H9 (cell line): ENCODE results near the gene TENM4. TPM values are rescaled to one million over a fixed set of nuclear protein-coding genes. Genes with fewer than 3 reads are reported as not detected.

Experiments used
- DNase-seq: peaks from one replicate; pipeline ENCODE4 v3.0.0-alpha.2; 2017
- H2AFZ ChIP-seq: one replicate; pipeline ENCODE4 v1.6.1; 2013; ENCODE audit warnings: mild to moderate bottlenecking, low read length, control low read depth, moderate library complexity
- H2AK5ac ChIP-seq: 2 replicates; pipeline ENCODE4 v1.6.1; 2013; ENCODE audit warnings: low read length, control low read depth, mixed read lengths; ENCODE audit not compliant: insufficient read length
- H2BK120ac ChIP-seq: one replicate; pipeline ENCODE4 v1.6.1; 2013; ENCODE audit warnings: low read depth, mild to moderate bottlenecking, low read length, control low read depth, inconsistent platforms; ENCODE audit not compliant: poor library complexity, severe bottlenecking
- H2BK12ac ChIP-seq: 2 replicates; pipeline ENCODE4 v1.6.1; 2013; ENCODE audit warnings: low read length, control low read depth, mixed read lengths, low read depth; ENCODE audit not compliant: insufficient read length
- H2BK15ac ChIP-seq: 2 replicates; pipeline ENCODE4 v1.6.1; 2013; ENCODE audit warnings: low read depth, low read length, control low read depth
- H2BK20ac ChIP-seq: one replicate; pipeline ENCODE4 v1.6.1; 2013; ENCODE audit warnings: low read depth, mild to moderate bottlenecking, low read length, control low read depth, inconsistent platforms; ENCODE audit not compliant: poor library complexity, severe bottlenecking
- H2BK5ac ChIP-seq: 2 replicates; pipeline ENCODE4 v1.6.1; 2013; ENCODE audit warnings: low read length, control low read depth, mixed read lengths; ENCODE audit not compliant: insufficient read length
- H3K14ac ChIP-seq: 2 replicates; pipeline ENCODE4 v1.6.1; 2013; ENCODE audit warnings: low read length, control low read depth; ENCODE audit not compliant: insufficient read depth
- H3K18ac ChIP-seq: 2 replicates; pipeline ENCODE4 v1.6.1; 2013; ENCODE audit warnings: low read depth, mild to moderate bottlenecking, mixed read lengths, low read length, control low read depth; ENCODE audit not compliant: insufficient read length
- H3K23ac ChIP-seq: 2 replicates; pipeline ENCODE4 v1.6.1; 2013; ENCODE audit warnings: low read length, control low read depth, mixed read lengths, low read depth; ENCODE audit not compliant: insufficient read length
- H3K23me2 ChIP-seq: 2 replicates; pipeline ENCODE4 v1.6.1; 2013; ENCODE audit warnings: low read depth, mild to moderate bottlenecking, mixed read lengths, low read length, control low read depth; ENCODE audit not compliant: insufficient read length, poor library complexity, severe bottlenecking
- H3K27ac ChIP-seq: 2 replicates; pipeline ENCODE4 v1.5.1; 2013; ENCODE audit warnings: low read length, control low read depth, mixed read lengths, low read depth; ENCODE audit not compliant: insufficient read length
- H3K27me3 ChIP-seq: 2 replicates; pipeline ENCODE4 v1.6.1; 2013; ENCODE audit warnings: low read length, control low read depth, inconsistent platforms; ENCODE audit not compliant: insufficient read depth
- H3K4ac ChIP-seq: 2 replicates; pipeline ENCODE4 v1.6.1; 2013; ENCODE audit warnings: low read depth, mild to moderate bottlenecking, control low read depth, inconsistent platforms, low read length, moderate library complexity
- H3K4me1 ChIP-seq: 2 replicates; pipeline ENCODE4 v1.6.1; 2013; ENCODE audit warnings: low read length, control low read depth, inconsistent platforms; ENCODE audit not compliant: insufficient read depth
- H3K4me2 ChIP-seq: 2 replicates; pipeline ENCODE4 v1.6.1; 2013; ENCODE audit warnings: low read length, control low read depth, mixed read lengths; ENCODE audit not compliant: insufficient read length, insufficient read depth
- H3K56ac ChIP-seq: 2 replicates; pipeline ENCODE4 v1.6.1; 2013; ENCODE audit warnings: low read depth, mild to moderate bottlenecking, mixed read lengths, low read length, control low read depth; ENCODE audit not compliant: insufficient read length
- H3K79me1 ChIP-seq: 2 replicates; pipeline ENCODE4 v1.6.1; 2013; ENCODE audit warnings: low read depth, mild to moderate bottlenecking, moderate library complexity, low read length, control low read depth, inconsistent platforms; ENCODE audit not compliant: insufficient read depth, poor library complexity, severe bottlenecking
- H3K79me2 ChIP-seq: 2 replicates; pipeline ENCODE4 v1.6.1; 2013; ENCODE audit warnings: low read length, control low read depth, inconsistent platforms; ENCODE audit not compliant: insufficient read depth
- H3K9ac ChIP-seq: 2 replicates; pipeline ENCODE4 v1.6.1; 2013; ENCODE audit warnings: low read length, control low read depth, mixed read lengths; ENCODE audit not compliant: insufficient read length; ENCODE audit errors: extremely low read depth
- H3K9me3 ChIP-seq: one replicate; pipeline ENCODE4 v1.6.1; 2013; ENCODE audit warnings: low read depth, low read length, inconsistent platforms; ENCODE audit not compliant: control insufficient read depth
- H3T11ph ChIP-seq: one replicate; pipeline ENCODE4 v1.6.1; 2013; ENCODE audit warnings: mild to moderate bottlenecking, low read length, control low read depth, inconsistent platforms
- H4K20me1 ChIP-seq: one replicate; pipeline ENCODE4 v1.6.1; 2013; ENCODE audit not compliant: control insufficient read depth, insufficient read length, insufficient read depth
- H4K5ac ChIP-seq: 2 replicates; pipeline ENCODE4 v1.6.1; 2013; ENCODE audit warnings: low read depth, mild to moderate bottlenecking, mixed read lengths, low read length, control low read depth; ENCODE audit not compliant: insufficient read length
- H4K8ac ChIP-seq: replicated peaks from 2 replicates; pipeline ENCODE4 v1.6.1; 2013; ENCODE audit warnings: low read length, control low read depth, mixed read lengths, low read depth; ENCODE audit not compliant: insufficient read length
- H4K91ac ChIP-seq: 2 replicates; pipeline ENCODE4 v1.6.1; 2013; ENCODE audit warnings: low read depth, mild to moderate bottlenecking, moderate library complexity, mixed read lengths, low read length, control low read depth; ENCODE audit not compliant: insufficient read length
- H3K27ac Mint-ChIP-seq, 3 experiments: 2 replicates in 2 of 3; 3 replicates in 1 of 3; pipeline ENCODE4 v1.8.0; 2020 to 2021; ENCODE audit warnings: mixed read lengths in 3 of 3, mild to moderate bottlenecking in 1 of 3, moderate library complexity in 1 of 3
- H3K27me3 Mint-ChIP-seq: 2 replicates; pipeline ENCODE4 v1.8.0; 2021; ENCODE audit warnings: low read depth, mild to moderate bottlenecking, moderate library complexity, mixed read lengths
- H3K36me3 Mint-ChIP-seq, 3 experiments: 2 replicates in 2 of 3; 3 replicates in 1 of 3; pipeline ENCODE4 v1.8.0; 2020 to 2021; ENCODE audit warnings: low read depth in 3 of 3, mixed read lengths in 3 of 3; ENCODE audit not compliant: insufficient read depth in 1 of 3
- H3K4me1 Mint-ChIP-seq, 2 experiments: 2 replicates each; pipeline ENCODE4 v1.8.0; 2020; ENCODE audit warnings: mixed read lengths in 2 of 2
- H3K4me3 Mint-ChIP-seq, 2 experiments: 2 replicates in 1 of 2; 3 replicates in 1 of 2; pipeline ENCODE4 v1.8.0; 2020 to 2021; ENCODE audit warnings: mild to moderate bottlenecking in 2 of 2, mixed read lengths in 2 of 2, moderate library complexity in 1 of 2
- H3K9me3 Mint-ChIP-seq, 2 experiments: 2 replicates in 1 of 2; 3 replicates in 1 of 2; pipeline ENCODE4 v1.8.0; 2020; ENCODE audit warnings: mild to moderate bottlenecking in 2 of 2, mixed read lengths in 2 of 2, moderate library complexity in 1 of 2
- WGBS: extraction: QIAGEN DNeasy Blood & Tissue Kit; methylation state at CpG from one replicate; pipeline ENCODE4 v1.1.7; 2013; ENCODE audit warnings: missing lambda C conversion rate, low lambda C conversion rate, mixed read lengths; ENCODE audit not compliant: insufficient read length; ENCODE audit errors: extremely low coverage; 5-methylcytosine and 5-hydroxymethylcytosine counted together
- total RNA-seq: library from RNA; stranded (reverse); gene quantifications from 2 replicates; pipeline ENCODE4 v1.2.1, GENCODE V29; 2021
- TF ChIP-seq, protein P1 (sequence below): fragments of 200-600 bp; sonication (generic); conservative IDR thresholded peaks from 3 replicates; pipeline ENCODE4 v1.8.0; 2021; ENCODE audit warnings: antibody characterized with exemption, mild to moderate bottlenecking

Gene TENM4
- total RNA-seq, 1 experiment from 2014 or later: 4.6 TPM

DNA sequence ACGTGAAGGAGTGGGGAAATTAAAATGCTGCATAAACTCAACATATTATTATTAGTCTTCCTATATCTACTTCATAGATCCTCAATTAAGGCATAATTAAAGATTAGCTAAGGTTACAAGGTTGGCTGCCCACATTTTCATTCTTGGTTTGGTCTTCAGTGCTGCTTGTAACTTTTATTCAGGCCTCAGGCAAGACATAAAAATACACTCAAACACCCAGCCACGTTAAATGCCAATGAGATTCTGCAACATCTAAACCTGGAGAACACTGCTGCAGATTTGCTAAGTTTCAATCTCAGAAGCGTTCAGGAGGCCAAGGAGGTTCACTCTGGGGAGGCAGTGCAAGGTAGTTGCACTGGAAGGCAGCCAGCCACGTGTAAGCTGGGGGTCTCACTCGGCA is 507.5 kb downstream of the TENM4 start:
- H3K23ac ChIP-seq: no peak overlapping the region
- H3K14ac ChIP-seq: no peak overlapping the region
- Mint-ChIP-seq H3K36me3 (peaks cover 4 to 15% (median 6%) of the 10 kb centered on the region in 3 experiments; a peak in 6 of 7 replicates), H3K4me3 (no peak overlapping the region), H3K4me1 (peaks cover 41 to 45% of the 10 kb centered on the region in 2 experiments), H3K27me3 (peaks cover 77% of the 10 kb centered on the region), H3K9me3 (peaks cover 11 to 12% of the 10 kb centered on the region in 2 experiments), H3K27ac (no peak overlapping the region)
- H2BK120ac ChIP-seq: no peak overlapping the region
- H2BK12ac ChIP-seq: no peak overlapping the region
- no peak for DNase-seq
- H3K4ac ChIP-seq: no peak overlapping the region
- H3T11ph ChIP-seq: no peak overlapping the region
- no peak overlapping the region for H3K9ac ChIP-seq
- no peaks in the 10 kb centered on the region for H3K79me2 ChIP-seq
- peaks cover 31% of the 10 kb centered on the region; the same call in 1 of the 2 replicates for H3K27me3 ChIP-seq
- H2AK5ac ChIP-seq: no peak overlapping the region
- H4K91ac ChIP-seq: no peak overlapping the region
- H2AFZ ChIP-seq: no peak overlapping the region
- no peak overlapping the region for H2BK15ac ChIP-seq
- peaks cover 8% of the 10 kb centered on the region; the same call in 1 of the 2 replicates for H3K4me1 ChIP-seq
- no peak overlapping the region for H2BK20ac ChIP-seq
- H4K8ac ChIP-seq: no peak overlapping the region
- H4K20me1 ChIP-seq: no peaks in the 10 kb centered on the region
- H3K9me3 ChIP-seq: no peaks in the 10 kb centered on the region
- no peak overlapping the region for H4K5ac ChIP-seq
- H3K27ac ChIP-seq: no peak overlapping the region
- TF ChIP-seq, protein P1, sequence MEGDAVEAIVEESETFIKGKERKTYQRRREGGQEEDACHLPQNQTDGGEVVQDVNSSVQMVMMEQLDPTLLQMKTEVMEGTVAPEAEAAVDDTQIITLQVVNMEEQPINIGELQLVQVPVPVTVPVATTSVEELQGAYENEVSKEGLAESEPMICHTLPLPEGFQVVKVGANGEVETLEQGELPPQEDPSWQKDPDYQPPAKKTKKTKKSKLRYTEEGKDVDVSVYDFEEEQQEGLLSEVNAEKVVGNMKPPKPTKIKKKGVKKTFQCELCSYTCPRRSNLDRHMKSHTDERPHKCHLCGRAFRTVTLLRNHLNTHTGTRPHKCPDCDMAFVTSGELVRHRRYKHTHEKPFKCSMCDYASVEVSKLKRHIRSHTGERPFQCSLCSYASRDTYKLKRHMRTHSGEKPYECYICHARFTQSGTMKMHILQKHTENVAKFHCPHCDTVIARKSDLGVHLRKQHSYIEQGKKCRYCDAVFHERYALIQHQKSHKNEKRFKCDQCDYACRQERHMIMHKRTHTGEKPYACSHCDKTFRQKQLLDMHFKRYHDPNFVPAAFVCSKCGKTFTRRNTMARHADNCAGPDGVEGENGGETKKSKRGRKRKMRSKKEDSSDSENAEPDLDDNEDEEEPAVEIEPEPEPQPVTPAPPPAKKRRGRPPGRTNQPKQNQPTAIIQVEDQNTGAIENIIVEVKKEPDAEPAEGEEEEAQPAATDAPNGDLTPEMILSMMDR: no peak
- H3K18ac ChIP-seq: no peak overlapping the region
- WGBS: no CpG with 5 or more reads among the region's 5 CpGs
- no peaks in the 10 kb centered on the region for H3K79me1 ChIP-seq
- H3K56ac ChIP-seq: no peak overlapping the region
- no peak overlapping the region for H3K4me2 ChIP-seq
- H3K23me2 ChIP-seq: no peaks in the 10 kb centered on the region
- H2BK5ac ChIP-seq: no peak overlapping the region
